CD4-positive, alpha-beta T cell treated with Interferon alpha-2 for 1 hour (primary cell): ENCODE measurements around the gene ADAMTS5.

Experiments
- DNase-seq, 2 donors: peaks; one replicate each; pipeline ENCODE4 v3.0.0-alpha.2; 2020 to 2022

ADAMTS5 gene

DNA sequence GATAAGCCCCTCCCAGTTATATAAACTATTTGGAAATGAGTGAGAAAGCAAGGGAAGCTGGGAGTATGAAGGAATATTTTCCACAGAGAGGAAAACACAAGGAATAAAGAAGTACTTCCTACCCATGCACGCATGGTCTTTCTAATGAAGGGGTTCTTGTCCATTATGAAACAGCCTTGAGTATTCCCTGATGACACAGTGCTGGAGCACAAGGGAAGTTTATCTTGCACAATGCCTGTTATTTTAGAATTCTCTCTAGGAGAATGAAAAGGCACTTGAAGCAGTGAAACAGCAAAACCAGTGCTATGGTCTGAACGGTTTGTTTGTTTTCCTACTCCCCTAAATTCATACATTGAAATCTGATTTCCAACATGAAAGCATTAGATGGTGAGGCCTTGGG lies 83.1 kb downstream of the ADAMTS5 start:
- no peak for DNase-seq

DNA sequence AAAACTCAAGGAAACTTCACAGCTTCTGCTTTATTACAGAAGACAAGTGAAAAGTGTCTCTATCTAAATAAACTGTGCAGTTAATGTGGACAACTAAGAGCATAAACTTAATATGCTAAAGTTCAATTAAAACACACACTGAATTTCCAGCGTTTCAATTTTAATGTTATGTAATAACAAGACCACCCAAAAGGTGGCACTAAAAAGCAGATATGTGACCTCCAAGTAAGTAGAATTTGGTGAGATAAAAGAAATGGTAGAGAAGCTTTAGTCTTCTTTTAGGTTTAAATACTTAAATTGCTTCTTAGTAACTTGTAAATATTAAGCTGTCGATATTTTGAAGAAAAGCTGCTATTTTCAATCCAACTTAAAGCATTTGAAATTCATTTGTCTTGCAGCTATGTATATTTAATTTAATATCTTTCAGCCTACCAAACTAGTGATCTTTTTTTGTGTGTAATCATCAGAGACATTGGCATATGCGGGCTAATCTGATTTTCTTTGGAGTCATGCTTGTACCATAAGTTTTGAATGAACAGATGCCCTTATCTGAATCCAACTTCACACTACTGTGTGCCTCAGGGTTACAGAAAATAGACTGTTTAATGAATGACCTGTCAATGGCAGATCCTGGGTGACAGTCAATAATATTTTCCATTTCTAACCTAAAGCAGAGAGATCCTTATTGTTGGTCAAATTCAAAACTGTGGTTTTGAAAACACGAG lies 85.2 kb downstream of the ADAMTS5 start:
- DNase-seq: no peak

DNA sequence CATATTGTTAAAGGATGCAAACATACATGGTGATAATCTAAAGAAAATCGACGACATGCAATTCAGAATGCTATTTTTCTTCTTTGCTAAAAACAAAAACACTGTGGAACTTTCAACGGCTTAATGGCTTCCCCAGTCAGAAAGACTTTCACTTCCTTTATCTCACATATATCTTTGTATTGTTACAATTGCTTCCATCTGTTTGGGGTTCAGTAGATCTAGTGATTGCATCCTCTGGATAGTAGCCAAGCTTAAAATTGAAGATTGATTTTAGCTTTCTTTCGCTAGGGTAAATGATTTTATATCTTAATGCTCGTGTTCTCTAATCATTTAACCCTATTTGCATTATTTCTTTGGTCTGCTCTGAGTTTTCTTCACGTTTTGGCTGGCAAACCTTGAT lies 89.9 kb downstream of the ADAMTS5 start:
- DNase-seq: no peak

DNA sequence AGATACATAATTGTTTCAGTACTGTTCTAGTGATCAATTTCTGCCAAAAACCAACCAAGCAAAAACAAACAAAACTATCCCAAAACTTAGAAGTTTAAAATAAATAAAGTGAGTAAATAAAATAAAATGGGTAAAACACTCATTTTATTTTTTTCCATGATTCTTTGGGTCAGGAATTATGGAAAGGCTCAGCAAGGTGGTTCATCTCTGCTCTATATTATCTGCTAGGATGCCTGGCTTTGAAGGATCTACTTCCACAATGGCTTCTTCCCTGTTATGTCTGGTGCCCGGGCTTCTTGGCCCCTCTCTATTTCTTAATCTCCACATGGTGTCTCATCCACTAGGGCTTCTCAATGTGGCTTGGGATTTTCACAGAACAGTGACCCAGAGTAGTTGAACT lies 92.5 kb downstream of the ADAMTS5 start:
- DNase-seq: no peak
